Astrocyte of the spinal cord (primary cell): ENCODE data around the gene EPHA3.

Experiments used
- DNase-seq: peaks from one replicate; pipeline ENCODE4 v3.0.0; 2011; ENCODE audit warnings: low read depth, low spot score
- H3K4me3 ChIP-seq: 2 replicates; pipeline ENCODE4 v1.5.1; 2011; ENCODE audit warnings: low read depth, mild to moderate bottlenecking, low read length, moderate library complexity
- in situ Hi-C: cut with HindIII; loops from 2 replicates; pipeline ENCODE4 v1.10.0; 2017; ENCODE audit warnings: low sequenced_read_pairs
- TF ChIP-seq, protein P1 (sequence below): IDR thresholded peaks from 2 replicates; pipeline ENCODE4 v1.5.1; 2012; ENCODE audit warnings: low read depth, mild to moderate bottlenecking, low read length, inconsistent platforms

The EPHA3 gene

DNA sequence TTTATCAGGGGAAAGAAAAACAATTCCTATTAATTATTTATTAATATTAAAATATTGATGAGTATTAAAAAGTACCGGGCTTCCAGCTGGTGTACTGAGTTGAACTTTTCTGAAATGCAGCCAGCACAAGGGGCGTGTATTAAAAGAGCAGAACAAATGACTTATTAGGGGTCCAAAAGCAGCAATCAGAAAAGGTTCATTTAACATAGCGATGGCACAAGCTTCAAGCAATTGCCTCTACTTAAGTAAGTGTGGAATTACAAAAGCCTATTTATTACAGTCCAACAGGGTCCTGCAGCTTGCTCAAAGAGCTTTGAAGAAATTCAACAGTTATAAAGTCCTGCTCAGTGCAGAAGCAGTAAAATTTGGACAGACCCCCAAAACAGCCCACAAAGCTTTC, 285.6 kb downstream of the EPHA3 start:
- in situ Hi-C loops: no loop called here
- no peak for DNase-seq
- TF ChIP-seq, protein P1, sequence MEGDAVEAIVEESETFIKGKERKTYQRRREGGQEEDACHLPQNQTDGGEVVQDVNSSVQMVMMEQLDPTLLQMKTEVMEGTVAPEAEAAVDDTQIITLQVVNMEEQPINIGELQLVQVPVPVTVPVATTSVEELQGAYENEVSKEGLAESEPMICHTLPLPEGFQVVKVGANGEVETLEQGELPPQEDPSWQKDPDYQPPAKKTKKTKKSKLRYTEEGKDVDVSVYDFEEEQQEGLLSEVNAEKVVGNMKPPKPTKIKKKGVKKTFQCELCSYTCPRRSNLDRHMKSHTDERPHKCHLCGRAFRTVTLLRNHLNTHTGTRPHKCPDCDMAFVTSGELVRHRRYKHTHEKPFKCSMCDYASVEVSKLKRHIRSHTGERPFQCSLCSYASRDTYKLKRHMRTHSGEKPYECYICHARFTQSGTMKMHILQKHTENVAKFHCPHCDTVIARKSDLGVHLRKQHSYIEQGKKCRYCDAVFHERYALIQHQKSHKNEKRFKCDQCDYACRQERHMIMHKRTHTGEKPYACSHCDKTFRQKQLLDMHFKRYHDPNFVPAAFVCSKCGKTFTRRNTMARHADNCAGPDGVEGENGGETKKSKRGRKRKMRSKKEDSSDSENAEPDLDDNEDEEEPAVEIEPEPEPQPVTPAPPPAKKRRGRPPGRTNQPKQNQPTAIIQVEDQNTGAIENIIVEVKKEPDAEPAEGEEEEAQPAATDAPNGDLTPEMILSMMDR: no peak
- no peak overlapping the region for H3K4me3 ChIP-seq

DNA sequence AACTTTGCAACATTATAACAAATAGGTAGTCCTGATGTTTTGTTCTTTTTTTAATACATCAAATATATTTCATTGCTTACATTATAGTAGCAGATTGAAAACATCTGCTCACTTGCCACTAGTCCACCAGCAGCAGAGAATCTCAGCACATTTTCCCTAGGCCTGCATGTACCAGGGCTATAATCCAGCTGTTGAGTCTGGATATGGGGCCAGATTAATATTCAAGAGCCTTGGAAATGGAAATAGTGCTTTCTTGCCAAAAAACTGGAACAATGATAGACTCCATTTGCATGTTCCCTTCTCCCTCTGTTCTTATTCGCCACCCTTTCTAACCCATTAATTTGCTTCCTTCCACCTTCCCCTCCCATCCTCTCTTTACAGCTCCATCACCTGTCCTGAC, 288.0 kb downstream of the EPHA3 start:
- in situ Hi-C loops: no loop called here
- no peak overlapping the region for H3K4me3 ChIP-seq
- DNase-seq: no peak
- TF ChIP-seq, protein P1: no peak

DNA sequence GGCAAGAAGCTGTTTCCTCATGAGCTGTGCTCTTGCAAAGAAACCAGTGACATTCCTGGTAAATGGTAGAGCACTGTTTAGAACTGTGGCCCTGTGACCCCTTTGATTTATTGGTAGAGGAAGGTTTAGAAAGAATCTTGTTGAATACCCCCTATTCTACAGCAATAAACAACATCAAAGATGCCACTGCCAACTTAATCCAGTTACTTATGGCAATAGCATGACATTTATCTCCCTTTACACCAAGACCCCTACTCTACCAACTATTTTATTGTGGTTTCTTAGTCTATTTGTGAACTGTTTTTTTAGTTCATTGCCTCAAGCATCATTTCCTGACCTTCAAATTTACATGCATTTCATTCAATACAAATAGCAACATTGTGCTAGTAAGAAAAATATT, 288.6 kb downstream of the EPHA3 start:
- H3K4me3 ChIP-seq: no peak overlapping the region
- DNase-seq: no peak
- TF ChIP-seq, protein P1: no peak
- in situ Hi-C loops: no loop called here

DNA sequence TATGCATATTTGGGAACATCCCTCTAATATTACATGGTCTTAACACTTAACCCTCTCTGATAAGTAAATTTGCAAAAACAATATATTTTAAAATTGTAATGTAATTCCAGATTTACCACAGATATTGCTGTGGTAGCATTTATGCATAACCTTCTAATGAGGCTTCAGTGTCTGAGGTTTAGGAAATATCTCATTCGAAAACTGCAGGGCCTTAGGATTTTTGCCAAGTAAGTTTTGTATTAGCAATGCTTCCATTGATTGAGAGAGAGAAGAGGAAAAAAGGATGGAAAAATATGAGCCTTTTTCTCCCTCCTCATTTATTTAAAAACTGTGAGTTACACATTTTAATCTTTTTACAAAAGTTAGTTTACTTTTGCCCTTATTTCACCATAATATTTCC, 294.6 kb downstream of the EPHA3 start:
- peak; percentile 12 for DNase-seq
- in situ Hi-C loops: no loop called here
- TF ChIP-seq, protein P1: no peak

DNA sequence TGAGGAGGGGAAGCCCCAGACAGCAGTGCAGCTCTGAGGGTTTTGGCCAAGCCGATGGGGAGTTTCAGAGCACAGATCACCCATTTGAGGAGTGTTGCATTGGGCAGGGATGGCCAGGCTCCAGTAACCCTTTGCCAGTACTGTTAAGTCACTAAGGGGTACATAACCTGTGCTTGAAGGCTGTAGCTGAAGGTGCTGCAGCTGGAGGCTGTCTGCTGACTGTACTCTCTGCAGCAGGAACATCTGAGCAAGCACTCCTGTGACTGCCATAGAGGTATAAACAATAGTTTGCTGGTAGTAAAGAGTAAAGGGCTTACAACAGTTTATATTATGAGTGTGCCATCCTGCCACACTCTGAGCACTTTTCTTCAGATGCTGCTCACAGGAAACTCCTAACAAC, 297.8 kb downstream of the EPHA3 start:
- no peak overlapping the region for H3K4me3 ChIP-seq
- TF ChIP-seq, protein P1: no peak
- no peak for DNase-seq
- in situ Hi-C loops: no loop called here

More for the DNA sequence above, 294.6 kb downstream of the EPHA3 start:
- H3K4me3 ChIP-seq: no peak overlapping the region

DNA sequence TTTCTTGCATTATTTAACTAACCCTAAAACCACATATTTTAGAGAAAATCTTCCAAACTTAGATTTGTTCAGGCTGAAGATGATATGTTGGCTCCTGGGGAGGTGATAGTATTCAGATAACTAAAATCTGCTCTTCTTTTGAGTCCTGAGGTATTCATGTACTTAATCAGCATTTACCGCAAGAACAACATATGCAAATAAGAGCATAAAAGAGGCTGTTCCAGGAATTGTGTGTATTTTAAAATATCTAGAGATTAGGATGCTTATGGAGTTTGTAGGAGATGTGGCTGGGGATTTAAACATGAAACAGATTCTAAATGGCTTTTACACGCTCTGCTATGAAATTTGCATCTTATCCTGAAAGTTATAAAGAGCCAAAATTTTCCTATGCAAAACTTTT, 298.2 kb downstream of the EPHA3 start:
- no peak for DNase-seq
- TF ChIP-seq, protein P1: no peak
- H3K4me3 ChIP-seq: no peak overlapping the region
- in situ Hi-C loops: no loop called here

DNA sequence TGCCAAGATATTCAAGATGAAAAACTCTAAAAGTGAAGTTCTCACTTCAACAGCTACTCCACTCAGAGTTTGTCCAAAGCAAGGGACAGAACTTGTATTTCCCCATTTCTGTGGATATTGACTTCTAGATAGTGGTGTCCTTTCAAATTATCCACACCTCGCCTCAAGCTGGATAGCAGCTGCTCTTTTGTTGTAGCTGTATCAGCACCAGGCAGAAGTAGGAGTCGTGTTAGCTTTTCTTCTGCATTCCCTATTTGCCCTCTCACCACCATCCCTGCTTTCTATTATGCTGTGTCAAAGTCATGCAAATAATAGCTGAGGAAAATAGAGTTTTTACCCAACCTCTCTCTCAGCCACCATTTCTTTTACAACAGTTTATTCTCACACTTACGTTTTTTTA, 303.8 kb downstream of the EPHA3 start:
- no peak overlapping the region for H3K4me3 ChIP-seq
- in situ Hi-C loops: no loop called here
- DNase-seq: no peak
- TF ChIP-seq, protein P1: no peak
